Measurements from ENCODE around the gene KIAA0232.

The KIAA0232 gene

DNA sequence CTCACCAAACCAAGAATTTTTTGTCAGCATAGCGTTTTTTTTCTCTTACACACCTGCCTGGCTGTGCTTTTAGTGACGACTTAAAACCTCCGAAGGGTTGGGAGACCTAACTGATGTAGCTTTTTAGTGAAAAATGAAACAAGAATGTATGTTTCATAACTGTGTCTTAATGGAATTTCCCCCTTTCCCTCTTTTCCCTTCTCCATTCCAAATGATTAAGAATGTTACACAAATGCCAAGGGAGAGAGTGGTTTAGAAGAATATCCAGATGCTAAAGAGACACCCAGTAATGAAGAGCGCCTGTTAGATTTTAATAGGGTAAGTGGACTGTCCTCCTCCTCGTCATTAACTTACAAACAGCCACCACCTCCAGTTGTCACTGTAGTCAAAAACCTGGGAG is 93.9 kb downstream of the KIAA0232 start:
- no peaks in the 10 kb centered on the region for H3K27me3 ChIP-seq (ENCODE audit: control insufficient read depth, insufficient read depth, low read length)
- no peak overlapping the region for H3K9ac ChIP-seq (ENCODE audit: low read length)
- peaks cover 5% of the 10 kb centered on the region for H3K4me1 ChIP-seq (ENCODE audit: control insufficient read depth, insufficient read depth, low read length)
- H3K4me3 ChIP-seq (ENCODE audit: low read depth, low read length), result no peak overlapping the region
- H3K36me3 ChIP-seq (ENCODE audit: control insufficient read depth, insufficient read depth, low read length), result peaks cover 84% of the 10 kb centered on the region
- H3K9me3 ChIP-seq (ENCODE audit: control insufficient read depth, insufficient read depth, low read depth, low read length), result no peaks in the 10 kb centered on the region
- H3K27ac ChIP-seq (ENCODE audit: low read depth, low read length), result no peak overlapping the region

DNA sequence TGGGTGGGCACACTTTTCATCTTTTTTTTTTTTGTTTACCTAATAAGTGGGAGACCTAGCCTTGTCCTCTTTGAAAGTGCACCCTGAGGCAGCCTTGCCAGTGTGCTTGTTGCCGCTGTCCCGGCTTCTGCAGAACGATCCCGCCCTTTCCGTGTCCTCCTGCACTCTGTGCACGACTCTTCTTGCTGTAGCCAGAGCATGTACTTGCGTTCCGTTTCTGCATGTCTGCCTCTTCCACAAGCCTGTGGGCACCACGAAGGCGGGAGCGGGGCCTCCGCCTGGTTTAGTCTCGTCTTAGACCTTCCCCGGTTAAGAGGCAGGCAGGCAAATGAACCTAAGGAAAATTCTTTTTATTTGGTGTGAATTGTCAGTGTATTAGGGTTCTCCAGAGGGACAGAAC is 94.5 kb downstream of the KIAA0232 start:
- Histone ChIP-seq H3K9me3 (ENCODE audit: control insufficient read depth, insufficient read depth, low read depth, low read length) (no peaks in the 10 kb centered on the region), H3K36me3 (ENCODE audit: control insufficient read depth, insufficient read depth, low read length) (peaks cover 83% of the 10 kb centered on the region), H3K4me3 (ENCODE audit: low read depth, low read length) (no peak overlapping the region), H3K27ac (ENCODE audit: low read depth, low read length) (no peak overlapping the region), H3K4me1 (ENCODE audit: control insufficient read depth, insufficient read depth, low read length) (peaks cover 5% of the 10 kb centered on the region), H3K27me3 (ENCODE audit: control insufficient read depth, insufficient read depth, low read length) (no peaks in the 10 kb centered on the region), H3K9ac (ENCODE audit: low read length) (no peak overlapping the region)

DNA sequence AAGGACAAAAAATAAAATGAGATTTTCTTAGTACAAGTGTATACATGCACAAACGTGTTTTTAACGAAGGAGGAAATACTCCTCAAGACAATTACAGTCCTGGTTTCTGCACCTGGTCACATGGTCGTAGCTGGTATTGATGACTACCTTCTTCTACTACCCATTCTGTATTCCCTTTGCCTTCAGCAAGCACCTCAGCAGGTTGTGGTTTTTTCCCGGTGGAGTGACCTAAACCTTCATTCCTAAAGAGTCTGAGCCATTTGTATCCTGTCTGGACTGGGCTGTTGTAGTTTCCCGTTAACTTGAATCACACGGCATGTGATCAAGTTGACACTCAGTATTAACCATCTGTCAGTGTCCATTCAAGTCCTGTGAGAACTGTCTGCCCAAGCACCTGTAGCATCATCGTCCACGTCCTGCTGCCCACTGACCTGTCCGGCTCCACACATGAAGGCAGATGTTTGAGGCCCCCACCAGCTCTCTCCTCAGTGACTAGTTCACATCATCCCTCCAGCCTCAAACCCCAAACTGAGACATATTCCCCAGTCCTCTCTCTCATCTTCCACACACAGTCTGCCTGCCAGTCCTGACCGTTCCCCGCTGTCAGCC is 96.0 kb downstream of the KIAA0232 start:
- Histone ChIP-seq H3K9me3 (ENCODE audit: control insufficient read depth, insufficient read depth, low read depth, low read length) (no peaks in the 10 kb centered on the region), H3K9ac (ENCODE audit: low read length) (no peak overlapping the region), H3K4me3 (ENCODE audit: low read depth, low read length) (no peak overlapping the region), H3K4me1 (ENCODE audit: control insufficient read depth, insufficient read depth, low read length) (peaks cover 5% of the 10 kb centered on the region), H3K27me3 (ENCODE audit: control insufficient read depth, insufficient read depth, low read length) (no peaks in the 10 kb centered on the region), H3K27ac (ENCODE audit: low read depth, low read length) (no peak overlapping the region), H3K36me3 (ENCODE audit: control insufficient read depth, insufficient read depth, low read length) (peaks cover 83% of the 10 kb centered on the region)

DNA sequence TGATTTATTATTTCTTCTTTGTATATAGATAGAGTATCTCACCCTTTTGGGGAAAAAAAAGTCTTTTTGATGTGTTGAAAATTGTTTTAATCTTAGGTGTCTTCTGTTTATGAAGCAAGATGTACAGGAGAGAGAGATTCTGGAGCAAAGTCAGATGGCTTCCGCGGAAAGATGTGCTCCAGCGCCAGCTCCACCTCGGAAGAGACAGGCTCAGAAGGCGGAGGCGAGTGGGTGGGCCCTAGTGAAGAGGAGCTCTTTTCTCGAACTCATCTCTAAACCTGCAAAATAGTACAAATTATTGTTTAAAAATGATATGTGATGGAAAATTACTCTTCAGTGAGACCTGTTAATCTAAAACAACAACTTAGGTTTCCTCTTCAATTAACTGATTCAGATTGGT is 98.2 kb downstream of the KIAA0232 start:
- no peaks in the 10 kb centered on the region for H3K9me3 ChIP-seq (ENCODE audit: control insufficient read depth, insufficient read depth, low read depth, low read length)
- peaks cover 13% of the 10 kb centered on the region for H3K4me1 ChIP-seq (ENCODE audit: control insufficient read depth, insufficient read depth, low read length)
- H3K9ac ChIP-seq (ENCODE audit: low read length), result no peak overlapping the region
- no peak overlapping the region for H3K27ac ChIP-seq (ENCODE audit: low read depth, low read length)
- no peaks in the 10 kb centered on the region for H3K27me3 ChIP-seq (ENCODE audit: control insufficient read depth, insufficient read depth, low read length)
- H3K36me3 ChIP-seq (ENCODE audit: control insufficient read depth, insufficient read depth, low read length), result peaks cover 67% of the 10 kb centered on the region
- H3K4me3 ChIP-seq (ENCODE audit: low read depth, low read length), result no peak overlapping the region

DNA sequence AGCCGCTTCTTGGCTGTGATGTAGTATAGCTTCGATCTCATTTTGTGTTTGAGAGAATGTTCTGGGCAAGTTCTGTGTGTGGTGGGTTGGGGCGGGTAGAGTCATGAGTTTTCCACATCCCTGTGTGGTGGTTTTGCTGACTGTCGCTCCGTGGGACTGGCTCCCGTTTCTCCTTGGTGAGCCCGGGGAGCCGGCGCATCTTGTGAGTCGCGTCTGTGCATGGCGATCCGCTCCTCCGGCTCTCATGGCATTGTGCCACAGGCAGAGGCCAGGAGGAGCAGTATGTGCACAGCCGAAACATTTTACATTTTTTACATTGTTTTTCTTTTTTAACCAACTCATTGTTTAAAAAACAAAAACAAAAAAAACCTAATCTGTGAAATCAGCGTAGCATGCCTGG is 99.4 kb downstream of the KIAA0232 start:
- no peaks in the 10 kb centered on the region for H3K9me3 ChIP-seq (ENCODE audit: control insufficient read depth, insufficient read depth, low read depth, low read length)
- H3K4me3 ChIP-seq (ENCODE audit: low read depth, low read length), result no peak overlapping the region
- no peak overlapping the region for H3K9ac ChIP-seq (ENCODE audit: low read length)
- peaks cover 55% of the 10 kb centered on the region for H3K36me3 ChIP-seq (ENCODE audit: control insufficient read depth, insufficient read depth, low read length)
- peaks cover 13% of the 10 kb centered on the region for H3K4me1 ChIP-seq (ENCODE audit: control insufficient read depth, insufficient read depth, low read length)
- no peak overlapping the region for H3K27ac ChIP-seq (ENCODE audit: low read depth, low read length)
- H3K27me3 ChIP-seq (ENCODE audit: control insufficient read depth, insufficient read depth, low read length), result no peaks in the 10 kb centered on the region

DNA sequence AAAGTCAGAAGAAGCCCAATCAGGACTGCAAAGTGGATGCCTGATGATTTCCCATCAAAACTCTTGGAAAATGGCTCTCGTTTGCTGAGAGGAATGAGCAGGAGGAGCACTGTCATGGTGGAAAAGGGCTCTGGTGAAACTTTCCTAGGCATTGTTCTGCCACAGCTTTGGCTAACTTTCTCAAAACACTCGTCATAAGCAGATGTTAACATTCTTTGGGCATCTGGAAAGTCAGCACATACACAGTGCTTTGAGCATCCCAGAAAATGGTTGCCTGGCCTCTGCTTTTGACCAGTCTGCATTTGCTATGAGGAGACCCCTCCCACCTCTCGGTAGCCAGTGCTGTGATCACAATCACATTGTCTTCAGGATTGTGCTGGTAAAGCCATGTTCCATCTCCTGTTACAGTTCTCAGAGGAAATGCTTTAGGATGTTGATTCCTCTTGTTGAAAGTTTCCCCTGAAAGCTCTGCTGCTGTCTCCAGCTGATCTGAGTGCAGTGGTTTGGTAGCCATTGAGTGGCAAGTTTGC is 101.9 kb downstream of the KIAA0232 start:
- Histone ChIP-seq H3K9me3 (ENCODE audit: control insufficient read depth, insufficient read depth, low read depth, low read length) (0 out of 2 replicates have a peak, but pooled peaks cover 2% of the 10 kb centered on the region), H3K36me3 (ENCODE audit: control insufficient read depth, insufficient read depth, low read length) (peaks cover 33% of the 10 kb centered on the region), H3K4me1 (ENCODE audit: control insufficient read depth, insufficient read depth, low read length) (peaks cover 15% of the 10 kb centered on the region), H3K27me3 (ENCODE audit: control insufficient read depth, insufficient read depth, low read length) (no peaks in the 10 kb centered on the region), H3K4me3 (ENCODE audit: low read depth, low read length) (no peak overlapping the region), H3K9ac (ENCODE audit: low read length) (no peak overlapping the region), H3K27ac (ENCODE audit: low read depth, low read length) (no peak overlapping the region)

DNA sequence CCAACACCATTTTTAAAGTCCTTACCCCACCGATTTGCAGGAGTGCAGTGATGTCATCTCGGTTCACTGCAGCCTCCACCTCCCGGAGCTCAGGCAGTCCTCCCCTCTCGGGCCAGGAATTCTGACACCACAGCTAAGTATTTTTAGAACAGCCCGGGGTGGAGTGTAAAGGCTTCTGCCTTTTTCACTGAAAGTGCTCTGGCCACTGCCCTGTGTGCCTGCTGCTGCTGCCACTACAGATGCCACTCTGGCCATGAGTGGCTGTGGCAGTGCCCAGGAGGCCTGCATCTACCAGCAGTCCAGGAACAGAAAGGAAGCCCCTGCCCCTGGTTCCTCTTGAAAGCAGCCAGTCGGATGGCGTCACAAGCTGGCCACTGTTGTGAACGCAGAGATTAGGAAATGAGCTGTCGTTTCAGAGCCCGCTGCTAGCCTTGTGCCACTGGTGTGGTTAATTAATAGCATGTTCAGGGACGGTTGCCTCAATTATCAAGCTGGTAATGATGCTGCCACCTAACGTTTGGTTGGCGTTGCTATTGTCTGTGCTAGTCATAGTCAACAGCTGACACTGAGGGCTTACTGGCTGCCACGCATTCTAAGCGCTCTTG is 103.5 kb downstream of the KIAA0232 start:
- no peak overlapping the region for H3K4me3 ChIP-seq (ENCODE audit: low read depth, low read length)
- H3K9me3 ChIP-seq (ENCODE audit: control insufficient read depth, insufficient read depth, low read depth, low read length), result peaks cover 14% of the 10 kb centered on the region
- peaks cover 20% of the 10 kb centered on the region for H3K36me3 ChIP-seq (ENCODE audit: control insufficient read depth, insufficient read depth, low read length)
- no peak overlapping the region for H3K27ac ChIP-seq (ENCODE audit: low read depth, low read length)
- peaks cover 15% of the 10 kb centered on the region for H3K4me1 ChIP-seq (ENCODE audit: control insufficient read depth, insufficient read depth, low read length)
- H3K27me3 ChIP-seq (ENCODE audit: control insufficient read depth, insufficient read depth, low read length), result no peaks in the 10 kb centered on the region
- no peak overlapping the region for H3K9ac ChIP-seq (ENCODE audit: low read length)

DNA sequence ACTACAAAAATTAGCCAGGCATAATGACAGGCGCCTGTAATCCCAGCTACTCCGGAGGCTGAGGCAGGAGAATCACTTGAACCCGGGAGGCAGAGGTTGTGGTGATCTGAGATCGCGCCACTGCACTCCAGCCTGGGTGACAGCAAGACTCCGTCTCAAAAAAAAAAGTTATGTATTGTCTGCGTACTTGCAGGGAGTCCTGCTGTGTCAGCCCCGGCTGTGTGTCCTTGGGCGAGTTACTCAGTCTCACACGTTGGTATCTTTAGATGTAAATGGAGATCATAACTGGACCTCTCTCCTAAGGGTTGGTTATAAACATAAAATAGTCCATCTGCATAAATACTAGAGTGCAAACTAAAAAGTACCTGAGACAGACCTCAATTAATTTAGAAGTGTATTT is 104.4 kb downstream of the KIAA0232 start:
- Histone ChIP-seq H3K9ac (ENCODE audit: low read length) (no peak overlapping the region), H3K9me3 (ENCODE audit: control insufficient read depth, insufficient read depth, low read depth, low read length) (peaks cover 14% of the 10 kb centered on the region), H3K36me3 (ENCODE audit: control insufficient read depth, insufficient read depth, low read length) (peaks cover 12% of the 10 kb centered on the region), H3K27me3 (ENCODE audit: control insufficient read depth, insufficient read depth, low read length) (no peaks in the 10 kb centered on the region), H3K4me3 (ENCODE audit: low read depth, low read length) (no peak overlapping the region), H3K27ac (ENCODE audit: low read depth, low read length) (no peak overlapping the region), H3K4me1 (ENCODE audit: control insufficient read depth, insufficient read depth, low read length) (peaks cover 15% of the 10 kb centered on the region)

DNA sequence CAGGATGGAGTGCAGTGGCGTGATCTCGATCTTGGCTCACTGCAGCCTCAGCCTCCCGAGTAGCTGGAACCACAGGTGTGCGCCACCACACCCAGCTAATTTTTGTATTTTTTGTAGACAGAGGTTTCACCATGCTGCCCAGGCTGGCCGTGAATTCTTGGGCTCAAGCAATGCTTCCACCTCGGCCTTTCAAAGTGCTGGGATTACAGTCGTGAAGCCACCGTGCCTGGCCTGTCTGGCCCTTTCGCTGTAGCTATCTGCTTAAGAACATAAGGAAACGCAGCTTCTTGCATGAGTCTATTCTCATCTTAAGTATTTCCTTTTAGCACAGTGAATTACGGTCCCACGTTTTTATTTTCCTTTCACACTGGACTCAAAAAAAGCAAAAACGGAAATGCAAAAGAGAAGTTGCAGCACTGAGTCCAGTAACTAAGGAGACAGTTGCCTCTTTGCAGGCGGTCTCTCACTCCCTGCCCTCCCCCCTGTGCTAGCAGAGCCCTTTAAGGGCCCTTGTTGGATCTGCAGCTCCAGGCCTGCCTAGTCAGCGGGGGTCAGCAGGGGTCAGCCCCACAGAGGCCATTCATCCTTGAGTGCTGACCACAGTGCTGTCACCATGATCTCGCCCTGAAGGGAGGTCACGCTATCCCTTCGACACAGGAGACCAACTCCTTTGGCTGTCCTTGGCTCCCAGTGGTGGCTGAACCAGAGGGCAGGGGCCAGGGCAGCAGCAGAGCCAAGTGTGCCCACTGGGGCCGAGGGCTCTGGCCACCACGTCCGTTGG is 105.3 kb downstream of the KIAA0232 start:
- Histone ChIP-seq H3K4me1 (ENCODE audit: control insufficient read depth, insufficient read depth, low read length) (peaks cover 23% of the 10 kb centered on the region), H3K4me3 (ENCODE audit: low read depth, low read length) (no peak overlapping the region), H3K36me3 (ENCODE audit: control insufficient read depth, insufficient read depth, low read length) (peaks cover 4% of the 10 kb centered on the region), H3K27me3 (ENCODE audit: control insufficient read depth, insufficient read depth, low read length) (no peaks in the 10 kb centered on the region), H3K9ac (ENCODE audit: low read length) (no peak overlapping the region), H3K27ac (ENCODE audit: low read depth, low read length) (no peak overlapping the region), H3K9me3 (ENCODE audit: control insufficient read depth, insufficient read depth, low read depth, low read length) (peaks cover 14% of the 10 kb centered on the region)

DNA sequence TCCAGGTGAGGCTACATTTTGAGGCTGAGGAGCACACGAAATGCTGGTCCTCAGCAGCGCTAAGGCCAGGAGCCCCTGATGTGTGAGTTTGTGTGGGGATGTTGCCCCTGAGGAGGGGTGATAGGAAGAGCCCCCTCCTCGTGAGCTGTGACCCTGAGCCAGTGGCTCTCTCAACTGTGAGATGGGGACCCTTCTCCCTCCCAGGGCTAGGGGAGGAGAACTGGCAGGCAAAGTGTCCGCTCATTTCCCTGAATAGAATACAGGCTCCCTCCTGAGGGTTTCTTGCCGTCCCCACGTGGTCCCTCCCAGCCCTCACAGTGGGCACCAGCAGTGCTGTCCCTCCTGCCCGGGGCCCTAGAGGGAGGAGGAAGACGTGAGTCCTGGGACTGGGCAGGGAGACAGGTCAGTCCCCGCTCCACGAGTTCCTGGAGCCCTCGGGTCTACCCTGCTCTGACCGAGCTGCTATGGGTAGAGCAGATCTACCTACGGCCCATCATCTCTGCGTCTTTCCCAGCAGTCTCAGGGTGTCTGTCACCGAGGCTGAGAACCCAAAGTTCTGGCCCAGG is 106.1 kb downstream of the KIAA0232 start:
- H3K9me3 ChIP-seq (ENCODE audit: control insufficient read depth, insufficient read depth, low read depth, low read length), result peaks cover 14% of the 10 kb centered on the region
- no peak overlapping the region for H3K27ac ChIP-seq (ENCODE audit: low read depth, low read length)
- peaks cover 23% of the 10 kb centered on the region for H3K4me1 ChIP-seq (ENCODE audit: control insufficient read depth, insufficient read depth, low read length)
- no peak overlapping the region for H3K9ac ChIP-seq (ENCODE audit: low read length)
- no peak overlapping the region for H3K4me3 ChIP-seq (ENCODE audit: low read depth, low read length)
- no peaks in the 10 kb centered on the region for H3K27me3 ChIP-seq (ENCODE audit: control insufficient read depth, insufficient read depth, low read length)
- no peaks in the 10 kb centered on the region; the same call in 1 of the 2 replicates for H3K36me3 ChIP-seq (ENCODE audit: control insufficient read depth, insufficient read depth, low read length)
